Smooth muscle cell (in vitro differentiated cells): ENCODE data around the gene PSD2. TPM values are rescaled to one million over a fixed set of nuclear protein-coding genes. Genes with fewer than 3 reads are reported as not detected.

Experiments used
- DNase-seq: peaks from one replicate; lab custom pipeline; 2025; ENCODE audit not compliant: unreplicated experiment; lab: John Stamatoyannopoulos, UW
- H2AFZ ChIP-seq: fragments of 200-600 bp; sonication (generic); 2 replicates; pipeline ENCODE4 v1.6.0; 2016; ENCODE audit warnings: antibody characterized with exemption, low read depth, mild to moderate bottlenecking
- H3F3A ChIP-seq: fragments of 200-600 bp; sonication (generic); 2 replicates; pipeline ENCODE4 v1.6.0; 2017; ENCODE audit warnings: antibody characterized with exemption, low read depth
- H3K27ac ChIP-seq: fragments of 200-600 bp; sonication (generic); 2 replicates; pipeline ENCODE4 v1.5.1; 2016; ENCODE audit warnings: low read depth, mild to moderate bottlenecking
- H3K27me3 ChIP-seq: fragments of 200-600 bp; sonication (generic); 2 replicates; pipeline ENCODE4 v1.6.1; 2016; ENCODE audit warnings: low read depth, mild to moderate bottlenecking
- H3K36me3 ChIP-seq: fragments of 200-600 bp; sonication (generic); 2 replicates; pipeline ENCODE4 v1.5.1; 2016; ENCODE audit warnings: low read depth
- H3K4me1 ChIP-seq: fragments of 200-600 bp; sonication (generic); 2 replicates; pipeline ENCODE4 v1.5.1; 2016; ENCODE audit warnings: low read depth
- H3K4me2 ChIP-seq: fragments of 200-600 bp; sonication (generic); 2 replicates; pipeline ENCODE4 v1.6.0; 2016; ENCODE audit warnings: mild to moderate bottlenecking
- H3K4me3 ChIP-seq: fragments of 200-600 bp; sonication (generic); 2 replicates; pipeline ENCODE4 v1.5.1; 2016; ENCODE audit warnings: mild to moderate bottlenecking
- H3K79me2 ChIP-seq: fragments of 200-600 bp; sonication (generic); 2 replicates; pipeline ENCODE4 v1.6.0; 2016; ENCODE audit warnings: low read depth, mild to moderate bottlenecking
- H3K9ac ChIP-seq: fragments of 200-600 bp; sonication (generic); 2 replicates; pipeline ENCODE4 v1.6.0; 2016; ENCODE audit warnings: low read depth
- H3K9me3 ChIP-seq: fragments of 200-600 bp; sonication (generic); replicated peaks from 2 replicates; pipeline ENCODE4 v1.5.1; 2016; ENCODE audit warnings: low read depth
- H4K20me1 ChIP-seq: fragments of 200-600 bp; sonication (generic); 2 replicates; pipeline ENCODE4 v1.6.0; 2016; ENCODE audit warnings: low read depth
- CTCF ChIP-seq: fragments of 200-600 bp; sonication (generic); IDR thresholded peaks from 2 replicates; pipeline ENCODE4 v1.5.1; 2017; ENCODE audit warnings: borderline replicate concordance, mild to moderate bottlenecking, antibody characterized with exemption; ENCODE audit not compliant: insufficient read depth, poor library complexity, severe bottlenecking
- WGBS: methylation state at CpG from one replicate; pipeline ENCODE4 v1.1.7; 2016; ENCODE audit warnings: low lambda C conversion rate; 5-methylcytosine and 5-hydroxymethylcytosine counted together
- polyA plus RNA-seq: library from polyadenylated mRNA; unstranded; fragments of >200 nt; fragmentation: Nextera tagmentation; extraction: Ambion mirVana; gene quantifications from 2 replicates; pipeline ENCODE4 v1.2.1, GENCODE V29; 2016
- total RNA-seq: library from RNA; depleted of rRNA; stranded (reverse); fragments of >200 nt; gene quantifications from 2 replicates; pipeline ENCODE4 v1.2.3, GENCODE V29; 2014

The PSD2 gene
- total and polyA plus RNA-seq, 2 experiments from 2014 or later = 0.54 to 0.81 TPM

GRCh38 chr5:139762615-139763170 is 32.9 kb upstream of the PSD2 start:
- no peaks in the 10 kb centered on the region for H3K79me2 ChIP-seq
- DNase-seq = no peak
- H3F3A ChIP-seq = no peaks in the 10 kb centered on the region
- peaks cover 17% of the 10 kb centered on the region for H3K4me1 ChIP-seq
- peaks cover 9% of the 10 kb centered on the region for H3K27me3 ChIP-seq
- H3K4me3 ChIP-seq = no peak overlapping the region
- no peaks in the 10 kb centered on the region for H3K36me3 ChIP-seq
- TF ChIP-seq CTCF = no peak
- H3K9ac ChIP-seq = no peak overlapping the region
- no peaks in the 10 kb centered on the region for H4K20me1 ChIP-seq
- no peaks in the 10 kb centered on the region for H3K9me3 ChIP-seq
- H2AFZ ChIP-seq = no peak overlapping the region
- 54% methylated on average over 10 of the region's 10 CpGs for WGBS
- H3K27ac ChIP-seq = no peak overlapping the region
- H3K4me2 ChIP-seq = no peak overlapping the region

- H3K9ac ChIP-seq = no peak overlapping the region
- H3K9me3 ChIP-seq = no peaks in the 10 kb centered on the region
- no peak overlapping the region for H3K4me3 ChIP-seq
- H3K27ac ChIP-seq = no peak overlapping the region
- H3K4me1 ChIP-seq = peaks cover 17% of the 10 kb centered on the region
- H3K4me2 ChIP-seq = no peak overlapping the region
- no peaks in the 10 kb centered on the region for H3F3A ChIP-seq
- no peak for TF ChIP-seq CTCF
- peaks cover 9% of the 10 kb centered on the region for H3K27me3 ChIP-seq
- DNase-seq = no peak
- H3K36me3 ChIP-seq = no peaks in the 10 kb centered on the region
- WGBS = 82% methylated on average over 12 of the region's 12 CpGs
- no peaks in the 10 kb centered on the region for H3K79me2 ChIP-seq
- no peak overlapping the region for H2AFZ ChIP-seq
- no peaks in the 10 kb centered on the region for H4K20me1 ChIP-seq
These were observed 32.2 kb upstream of the PSD2 start for GRCh38 chr5:139763280-139763929.

- Histone ChIP-seq H3K27me3 (peaks cover 9% of the 10 kb centered on the region), H4K20me1 (no peaks in the 10 kb centered on the region), H3K4me3 (no peak overlapping the region), H3K4me2 (no peak overlapping the region), H3K4me1 (peaks cover 17% of the 10 kb centered on the region), H3K9ac (no peak overlapping the region), H2AFZ (no peak overlapping the region), H3K36me3 (no peaks in the 10 kb centered on the region), H3K27ac (no peak overlapping the region), H3F3A (no peaks in the 10 kb centered on the region), H3K79me2 (no peaks in the 10 kb centered on the region), H3K9me3 (no peaks in the 10 kb centered on the region)
- no peak for DNase-seq
- 27% methylated on average over 40 of the region's 45 CpGs for WGBS
- TF ChIP-seq CTCF = no peak
These were observed 31.4 kb upstream of the PSD2 start for GRCh38 chr5:139763930-139764791.
